GM19351 (cell line): ENCODE data around the gene ZNF747.
A peak's percentile ranks its signal among the peaks of the same experiment; 100 is the strongest.

Experiments
- ATAC-seq: cut with Tn5 transposase; IDR thresholded peaks from one replicate; pipeline ENCODE4 v1.9.1; 2021; ENCODE audit warnings: mild to moderate bottlenecking, moderate library complexity; ENCODE audit not compliant: unreplicated experiment

ZNF747 gene

DNA sequence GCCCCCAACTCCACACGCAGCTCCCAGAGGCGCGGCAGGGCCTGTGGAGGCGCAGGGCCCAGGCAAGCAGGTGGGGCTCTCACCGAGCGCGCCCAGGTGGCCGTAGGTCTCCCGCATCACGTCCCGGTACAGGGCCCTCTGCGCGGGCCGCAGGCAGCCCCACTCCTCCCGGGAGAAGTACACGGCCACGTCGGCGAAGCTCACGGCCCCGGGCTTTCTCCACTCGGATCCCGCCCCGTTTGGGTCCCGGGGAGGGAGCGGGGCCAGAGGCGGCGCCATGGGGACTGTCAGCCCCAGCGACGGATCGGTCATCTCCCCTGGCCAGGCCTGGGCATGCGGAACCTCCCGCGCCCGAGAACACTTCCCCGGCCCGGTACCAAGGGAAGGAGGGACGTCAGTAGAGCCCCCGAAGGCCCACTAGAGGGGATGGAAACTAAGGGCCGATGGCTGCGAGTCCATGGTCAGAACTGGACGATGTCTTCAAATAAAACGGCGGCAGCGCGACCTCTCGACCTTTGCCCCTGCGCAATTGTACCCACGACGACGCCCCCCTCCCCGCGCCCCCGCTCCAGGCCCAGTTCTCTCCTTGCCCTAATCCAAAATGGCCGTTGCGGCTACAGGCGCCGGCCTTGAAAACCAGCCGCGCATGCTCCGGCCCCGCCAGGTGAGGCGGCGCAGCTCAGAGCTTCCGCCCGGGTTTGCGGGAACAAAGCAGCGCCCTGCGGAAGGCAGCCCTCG, at the start of gene ZNF747:
TSS of gene ZNF747 (minus strand) at position 491 of the 738 bp plus-strand sequence. CDS start at position 312, 179 bp downstream.
- ATAC-seq: peak; percentile 54

DNA sequence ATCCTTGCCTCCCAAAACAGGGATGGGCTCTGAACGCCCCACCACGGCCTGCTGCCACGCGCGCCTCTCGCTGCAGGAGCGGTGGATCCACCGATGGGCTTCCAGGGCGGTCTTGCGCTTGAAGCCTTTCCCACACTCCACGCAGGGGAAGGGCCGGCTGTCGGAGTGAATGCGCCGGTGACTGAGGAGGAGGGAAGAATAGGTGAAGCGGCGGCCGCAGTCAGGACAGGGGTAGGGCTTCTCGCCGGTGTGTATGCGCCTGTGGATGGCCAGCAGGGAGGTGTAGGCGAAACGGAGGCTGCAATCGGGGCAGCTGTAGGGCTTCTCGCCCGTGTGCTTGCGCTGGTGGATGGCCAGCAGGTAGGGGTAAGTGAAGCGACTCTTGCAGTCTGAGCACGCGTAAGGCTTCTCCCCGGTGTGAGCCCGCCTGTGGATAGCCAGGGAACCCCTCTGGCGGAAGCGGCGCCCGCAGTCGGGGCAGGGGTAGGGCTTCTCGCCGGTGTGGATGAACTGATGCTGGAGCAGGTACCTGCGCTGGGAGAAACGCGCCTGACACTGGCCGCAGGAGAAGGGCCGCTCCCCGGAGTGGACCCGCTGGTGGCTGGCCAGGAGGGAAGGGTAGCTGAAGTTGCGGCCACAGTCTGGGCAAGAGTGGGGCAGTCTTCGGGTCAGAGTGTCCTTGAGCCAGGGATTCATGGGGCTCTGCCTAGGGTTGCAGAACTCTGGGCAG, 48.1 kb upstream of the ZNF747 start:
- no peak for ATAC-seq

DNA sequence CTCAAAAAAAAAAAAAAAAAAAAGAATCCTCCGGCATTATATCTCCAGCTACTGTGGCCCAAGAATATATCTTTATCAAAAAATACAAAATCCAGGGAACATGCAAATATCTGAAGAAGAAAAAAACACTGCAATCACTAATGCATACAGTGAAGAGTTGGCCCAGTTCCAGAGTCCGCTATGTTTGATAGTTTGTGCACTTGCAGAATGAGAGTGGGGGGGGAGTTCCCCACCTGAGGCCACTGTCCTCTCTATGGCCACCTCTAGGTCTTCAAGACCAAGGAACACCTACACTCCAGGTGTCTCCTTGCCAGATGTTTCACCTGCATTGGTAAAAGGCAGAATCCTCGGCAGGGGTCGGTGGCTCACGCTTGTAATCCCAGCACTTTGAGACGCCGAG, 46.8 kb upstream of the ZNF747 start:
- ATAC-seq: no peak

DNA sequence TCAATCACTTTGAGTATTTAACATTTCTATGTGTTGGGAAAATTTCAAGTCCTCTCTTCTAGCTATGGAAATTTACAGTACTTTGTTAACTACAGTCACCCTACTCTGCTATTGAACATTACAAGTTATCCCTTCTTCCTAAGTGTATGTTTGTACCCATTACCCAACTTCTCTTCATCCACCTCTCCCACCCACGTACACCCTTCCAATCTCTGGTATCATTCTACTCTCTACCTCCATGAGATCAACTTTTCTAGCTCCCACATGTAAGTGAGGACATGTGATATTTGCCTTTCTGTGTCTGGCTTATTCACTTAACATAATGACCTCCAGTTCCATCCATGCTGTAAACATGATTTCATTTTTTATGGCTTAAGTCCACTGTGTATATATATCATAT, 40.0 kb upstream of the ZNF747 start:
- no peak for ATAC-seq

DNA sequence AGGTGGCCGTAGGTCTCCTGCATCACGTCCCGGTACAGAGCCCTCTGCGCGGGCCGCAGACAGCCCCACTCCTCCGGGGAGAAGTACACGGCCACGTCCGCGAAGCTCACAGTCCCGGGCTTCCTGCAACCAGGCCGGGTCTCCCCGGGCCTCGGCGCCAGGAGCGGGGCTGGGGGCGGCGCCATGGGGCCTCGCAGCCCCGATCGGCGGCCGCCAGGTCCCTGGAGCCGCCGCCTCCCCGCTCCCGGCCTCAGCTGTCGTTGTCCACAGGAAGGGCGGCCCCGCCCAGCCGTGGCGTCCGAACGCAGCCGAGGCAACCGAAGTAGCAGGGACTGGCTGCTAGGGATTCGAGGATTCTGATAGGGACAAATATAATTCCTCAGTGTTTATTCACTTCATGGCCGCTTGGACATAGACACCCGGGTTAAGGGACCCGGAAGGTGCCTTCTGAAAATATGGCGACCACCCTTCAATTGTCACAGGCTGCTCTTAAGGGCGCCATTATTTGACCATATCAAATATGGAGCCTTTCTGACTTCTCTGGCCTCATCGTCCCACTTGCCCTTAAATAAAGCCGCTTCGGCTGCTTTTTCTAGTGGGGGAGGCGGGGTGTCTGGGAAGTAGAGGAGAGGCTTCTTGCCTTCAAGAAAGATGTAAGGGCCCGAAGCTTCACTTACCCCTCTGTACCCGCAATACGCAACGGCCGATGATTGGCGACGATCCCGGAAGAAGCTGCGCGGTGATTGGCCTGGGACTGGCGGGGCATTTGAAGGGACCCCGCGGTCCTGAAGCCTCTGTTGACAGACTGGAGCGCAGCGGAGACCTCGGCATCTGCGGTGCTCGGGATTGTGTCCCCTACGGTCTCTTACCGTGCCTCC, 37.0 kb upstream of the ZNF747 start, which contains the start of gene ZNF688:
TSS of gene ZNF688 (minus strand) at position 270 of the 878 bp plus-strand sequence. CDS start at position 185, 85 bp downstream.
- ATAC-seq: peak; percentile 82

DNA sequence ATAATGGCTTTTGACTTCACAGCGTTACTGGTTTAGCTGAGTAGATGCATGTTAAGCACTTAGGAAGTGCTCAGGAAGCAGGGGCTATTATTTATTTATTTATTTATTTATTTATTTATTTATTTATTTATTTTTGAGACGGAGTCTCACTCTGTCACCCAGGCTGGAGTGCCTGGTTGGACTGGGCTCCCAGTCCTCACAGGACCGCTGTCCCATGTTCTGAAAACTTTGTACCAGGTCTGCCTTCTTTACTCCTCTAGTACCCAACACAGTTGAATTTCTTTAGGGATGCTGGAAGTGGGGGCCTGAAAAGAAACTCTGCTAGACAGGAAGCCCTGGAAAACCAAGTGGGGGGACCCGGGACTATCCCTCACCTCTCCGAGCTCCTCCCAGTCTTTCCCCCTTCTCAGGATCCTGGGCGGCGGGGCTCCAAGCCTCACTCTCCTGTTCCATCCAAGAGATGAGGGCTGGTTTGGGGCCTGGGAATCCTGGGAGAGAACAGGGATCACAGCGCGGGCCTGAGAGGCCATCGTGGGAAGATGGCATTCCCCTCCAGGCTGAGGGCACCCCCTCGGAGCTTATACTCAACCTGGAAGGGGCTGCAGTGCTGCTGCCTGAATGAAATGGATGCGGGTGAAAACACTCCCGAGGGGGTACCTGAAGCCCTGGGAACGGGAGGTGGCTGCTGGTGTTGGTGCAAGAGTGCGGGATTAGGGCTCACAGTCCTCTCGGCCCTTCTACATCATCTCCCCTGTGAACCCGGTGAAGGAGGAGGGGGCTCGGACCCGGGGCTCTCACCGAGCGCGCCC, 36.2 kb upstream of the ZNF747 start:
- no peak for ATAC-seq

DNA sequence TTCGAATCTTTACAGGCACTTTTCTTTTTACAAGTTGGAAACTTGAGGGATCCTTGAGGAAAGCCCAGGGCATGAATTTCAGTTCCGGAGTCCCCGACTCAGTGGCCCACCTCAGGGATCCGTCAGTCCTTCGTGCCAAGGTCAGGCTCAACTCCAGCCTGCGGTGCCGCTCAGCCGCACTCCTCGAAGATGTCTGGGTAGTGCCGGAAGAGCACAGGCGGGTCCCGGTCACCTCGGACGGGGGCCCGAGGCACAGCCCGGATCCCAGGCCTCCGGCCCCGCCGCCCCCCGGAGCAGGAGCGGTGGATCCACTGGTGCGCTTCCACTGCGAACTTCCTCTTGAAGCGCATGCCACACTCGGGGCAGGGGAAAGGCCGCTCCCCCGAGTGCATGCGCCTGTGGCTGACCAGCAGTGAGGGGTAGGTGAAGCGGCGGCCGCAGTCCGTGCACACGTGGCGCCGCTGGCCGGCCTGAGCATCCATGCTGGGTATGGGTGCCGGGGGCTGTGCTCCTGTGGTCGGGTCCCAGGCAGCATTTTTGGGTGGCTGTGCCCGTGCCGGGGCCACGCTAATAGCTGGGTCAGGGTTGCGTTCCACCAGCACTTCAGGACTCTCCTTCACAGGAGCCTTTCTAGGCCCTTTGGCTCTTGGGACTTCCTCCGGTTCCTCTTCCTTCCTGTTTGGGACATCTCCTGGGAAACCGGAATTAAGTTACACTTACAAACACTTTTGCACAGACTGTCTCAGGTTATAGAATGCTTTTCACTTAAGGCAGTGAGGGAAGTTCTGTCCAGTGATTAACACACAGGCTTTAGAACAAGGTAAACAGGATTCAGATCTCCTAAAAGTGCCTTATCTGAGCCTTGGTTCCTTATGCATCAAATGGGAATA, 35.3 kb upstream of the ZNF747 start:
- no peak for ATAC-seq

DNA sequence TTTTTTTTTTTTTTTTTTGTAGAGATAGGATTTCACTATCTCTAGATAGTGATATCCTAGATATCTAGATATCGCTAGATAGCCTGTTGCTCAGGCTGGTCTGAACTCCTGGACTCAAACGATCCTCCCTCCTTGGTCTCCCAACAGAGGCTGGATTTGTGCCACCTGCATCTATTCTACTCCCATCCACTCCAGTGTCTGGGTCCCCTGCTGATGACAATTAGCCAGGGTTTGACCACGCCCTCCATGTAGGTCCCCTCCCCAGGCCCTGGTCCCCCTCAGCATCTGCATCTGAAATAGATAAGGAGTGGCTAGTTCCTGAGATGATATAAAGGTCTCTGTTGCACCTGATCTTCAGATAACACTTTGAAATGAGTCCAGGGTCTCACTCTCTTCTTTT, 34.6 kb upstream of the ZNF747 start:
- no peak for ATAC-seq

DNA sequence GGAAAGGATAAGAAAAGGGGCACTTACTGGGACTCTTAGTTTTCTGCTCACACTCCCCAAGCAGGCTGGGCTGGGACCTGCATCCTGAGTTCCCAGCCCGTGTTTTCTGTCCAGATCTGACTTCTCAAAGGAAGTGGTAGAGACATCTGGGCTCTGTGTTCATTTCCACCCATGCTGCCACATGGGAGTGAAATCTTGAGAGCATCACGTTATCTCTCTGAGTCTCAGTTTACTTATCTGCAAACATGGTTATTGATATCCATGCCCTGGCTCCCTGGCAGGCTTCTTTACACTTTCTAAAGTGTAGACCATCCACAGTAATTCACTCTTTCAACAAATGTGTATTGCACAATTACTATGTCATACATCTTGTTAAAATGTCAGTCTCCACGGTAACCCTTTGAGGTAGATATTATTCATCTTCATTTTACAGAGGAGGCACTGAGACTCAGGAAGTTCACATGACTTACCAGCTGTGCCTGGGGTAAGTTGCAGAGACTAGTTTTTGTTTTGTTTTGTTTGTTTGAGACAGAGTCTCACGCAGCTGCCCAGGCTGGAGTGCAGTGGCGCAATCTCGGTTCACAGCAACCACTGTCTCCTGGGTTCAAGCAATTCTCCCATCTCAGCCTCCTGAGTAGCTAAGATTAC, 33.5 kb upstream of the ZNF747 start:
- no peak for ATAC-seq

DNA sequence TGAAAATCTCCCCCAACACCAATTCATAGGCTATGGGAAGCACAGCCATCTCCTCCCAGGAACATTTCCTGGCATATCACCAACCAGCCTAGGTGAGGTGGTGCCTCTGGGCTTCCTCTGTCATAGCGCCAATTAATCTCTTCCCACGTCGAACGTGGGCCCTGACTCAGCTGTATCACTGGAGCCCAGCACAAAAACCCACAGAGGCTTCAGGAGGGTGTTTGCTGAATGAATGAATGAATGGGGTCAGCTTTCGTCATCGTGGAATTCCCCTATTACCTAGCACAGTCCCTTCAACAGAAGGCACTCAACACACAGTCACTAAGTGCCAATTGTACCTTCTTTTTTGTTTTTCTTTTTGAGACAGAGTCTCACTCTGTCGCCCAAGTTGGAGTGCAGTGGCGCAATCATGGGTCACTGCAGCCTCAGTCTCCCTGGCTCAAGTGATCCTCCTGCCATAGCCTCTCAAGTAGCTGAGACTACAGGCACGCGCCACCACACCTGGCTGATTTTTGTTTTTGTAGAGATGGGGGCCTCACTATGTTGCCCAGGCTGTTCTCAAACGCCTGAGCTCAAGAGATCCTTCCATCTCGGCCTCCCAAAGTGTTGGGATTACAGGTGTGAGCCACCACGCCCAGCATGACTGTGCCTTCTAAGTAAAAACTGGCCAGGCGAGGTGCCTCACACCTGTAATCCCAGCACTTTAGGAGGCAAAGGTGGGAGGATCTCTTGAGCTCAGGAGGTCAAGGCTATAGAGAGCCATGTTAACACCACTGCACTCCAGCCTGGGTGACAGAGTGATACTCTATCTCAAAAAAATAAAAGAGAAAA, 32.7 kb upstream of the ZNF747 start:
- no peak for ATAC-seq

DNA sequence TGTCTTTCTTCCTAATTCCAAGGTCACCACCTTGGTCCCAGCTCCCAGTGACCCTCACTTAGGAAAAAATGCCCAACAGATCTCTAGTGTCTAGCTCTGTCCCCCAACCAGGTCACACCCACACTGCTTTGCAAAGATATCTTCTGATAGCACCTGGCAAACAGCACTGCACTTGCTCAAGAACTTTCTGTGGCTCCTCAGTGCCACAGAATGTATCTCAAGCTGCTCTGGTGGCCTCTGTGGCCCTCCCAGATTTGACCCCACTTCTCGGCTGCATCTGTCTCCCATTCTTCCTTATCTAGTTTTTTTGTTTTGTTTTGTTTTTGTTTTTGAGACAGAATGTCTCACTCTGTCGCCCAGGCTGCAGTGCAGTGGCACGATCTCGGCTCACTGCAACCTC, 31.9 kb upstream of the ZNF747 start:
- ATAC-seq: no peak

DNA sequence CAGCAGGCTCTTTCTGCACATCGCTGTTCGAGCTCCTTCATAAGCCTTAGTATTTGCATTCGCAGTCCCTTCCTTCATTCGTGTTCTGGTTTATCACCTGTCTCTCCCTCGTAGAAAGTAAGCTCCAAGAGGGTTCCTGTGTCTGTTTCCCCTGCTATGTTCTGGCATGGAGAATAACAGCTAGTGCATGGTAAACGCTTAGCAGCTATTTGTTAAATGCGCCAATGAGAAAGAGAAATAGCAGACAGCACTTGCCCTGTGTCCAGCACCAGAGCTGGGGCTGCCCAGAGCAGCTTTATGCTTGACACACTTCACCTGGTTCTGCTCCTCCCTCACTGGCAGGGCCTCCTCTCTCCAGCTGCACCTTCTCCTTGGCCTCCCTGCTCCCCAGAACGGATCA, 31.3 kb upstream of the ZNF747 start:
- ATAC-seq: no peak

DNA sequence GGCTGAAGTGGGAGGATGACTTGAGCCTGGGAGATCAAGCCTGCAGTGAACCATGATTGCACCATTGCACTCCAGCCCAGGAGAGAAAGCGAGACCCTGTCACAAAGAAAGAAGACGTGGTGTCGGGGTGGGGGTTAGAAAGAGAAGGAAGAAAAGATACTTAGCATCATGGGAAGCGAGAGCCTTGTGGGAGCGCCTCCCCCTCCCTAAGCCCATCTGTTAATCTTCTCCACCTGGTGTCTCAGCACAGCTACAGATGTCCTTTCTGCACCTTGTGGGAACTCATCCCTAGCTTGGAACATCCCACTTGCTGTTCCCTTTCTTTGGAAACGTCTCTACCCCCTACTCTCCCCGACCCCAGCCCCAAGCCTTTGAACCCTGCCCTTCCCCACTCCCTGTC, 30.9 kb upstream of the ZNF747 start:
- ATAC-seq: no peak

DNA sequence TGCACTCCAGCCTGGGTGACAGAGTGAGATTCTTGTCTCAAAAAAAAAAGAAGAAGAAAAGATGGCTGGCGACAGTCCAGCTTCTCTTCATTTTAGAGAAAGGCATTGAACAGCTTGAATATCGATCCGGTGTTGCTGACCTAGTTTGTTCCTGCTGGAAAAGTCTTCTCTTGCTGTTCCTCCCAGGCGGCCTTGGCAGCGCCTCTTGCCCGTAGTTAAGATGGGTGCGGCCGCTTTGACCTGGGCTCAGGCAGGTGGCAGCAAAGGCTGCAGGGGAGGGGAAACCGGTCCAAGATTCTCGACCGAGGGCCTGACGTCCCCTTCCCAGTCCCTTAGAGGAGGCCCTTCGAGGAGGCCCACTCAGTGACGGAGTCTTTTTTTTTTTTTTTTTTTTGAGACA, 27.4 kb upstream of the ZNF747 start:
- no peak for ATAC-seq

DNA sequence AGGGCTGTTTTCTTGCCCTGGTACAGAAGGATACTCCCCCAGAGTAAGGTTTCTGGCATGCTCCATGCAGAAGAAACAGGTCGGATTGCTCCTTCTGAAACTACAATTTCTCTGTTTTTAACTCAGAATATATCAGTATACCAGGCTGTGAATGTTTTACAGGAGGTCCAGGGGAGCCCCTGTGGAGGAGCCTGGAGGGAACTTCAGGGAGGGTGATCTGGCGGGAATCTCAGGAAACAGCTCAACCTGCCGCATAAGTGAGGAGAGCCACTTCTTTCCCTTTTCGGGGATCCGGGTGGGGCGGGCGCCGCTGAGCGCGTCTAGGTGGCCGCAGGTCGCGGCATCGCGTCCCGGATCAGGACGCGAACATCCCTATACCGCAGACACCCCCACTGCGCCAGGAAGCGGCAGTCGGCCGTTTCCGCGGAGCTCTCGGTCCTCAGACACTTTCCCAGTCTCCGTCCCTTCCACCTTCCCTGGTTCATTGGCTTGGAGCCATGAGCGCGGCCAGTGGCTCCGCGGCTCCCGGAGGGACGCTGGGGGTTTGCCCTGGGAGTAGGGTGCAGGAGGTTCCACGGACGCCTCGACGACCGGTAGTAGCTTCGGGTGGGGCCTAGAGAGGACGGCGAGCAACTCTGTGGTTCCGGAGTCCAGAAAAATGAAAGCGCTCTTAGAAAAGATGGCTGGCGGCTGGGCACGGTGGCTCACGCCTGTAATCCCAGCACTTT, 26.6 kb upstream of the ZNF747 start:
- no peak for ATAC-seq

DNA sequence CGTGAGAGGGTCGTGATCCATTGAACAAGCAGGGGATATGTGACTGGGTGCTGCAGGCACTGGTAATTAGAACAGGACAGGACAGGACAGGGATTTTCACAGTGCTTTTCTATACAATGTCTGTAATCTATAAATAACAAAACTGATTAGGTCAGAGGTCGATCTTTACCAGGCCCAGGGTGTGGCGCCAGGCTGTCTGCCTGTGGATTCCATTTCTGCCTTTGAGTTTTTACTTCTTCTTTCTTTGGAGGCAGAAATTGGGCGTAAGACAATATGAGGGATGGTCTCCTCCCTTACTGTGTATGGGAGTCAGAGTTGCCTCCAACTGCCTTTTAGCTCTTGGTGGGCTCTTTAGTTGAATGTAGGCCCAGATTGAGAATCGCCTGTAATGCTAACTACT, 25.0 kb upstream of the ZNF747 start:
- ATAC-seq: no peak

DNA sequence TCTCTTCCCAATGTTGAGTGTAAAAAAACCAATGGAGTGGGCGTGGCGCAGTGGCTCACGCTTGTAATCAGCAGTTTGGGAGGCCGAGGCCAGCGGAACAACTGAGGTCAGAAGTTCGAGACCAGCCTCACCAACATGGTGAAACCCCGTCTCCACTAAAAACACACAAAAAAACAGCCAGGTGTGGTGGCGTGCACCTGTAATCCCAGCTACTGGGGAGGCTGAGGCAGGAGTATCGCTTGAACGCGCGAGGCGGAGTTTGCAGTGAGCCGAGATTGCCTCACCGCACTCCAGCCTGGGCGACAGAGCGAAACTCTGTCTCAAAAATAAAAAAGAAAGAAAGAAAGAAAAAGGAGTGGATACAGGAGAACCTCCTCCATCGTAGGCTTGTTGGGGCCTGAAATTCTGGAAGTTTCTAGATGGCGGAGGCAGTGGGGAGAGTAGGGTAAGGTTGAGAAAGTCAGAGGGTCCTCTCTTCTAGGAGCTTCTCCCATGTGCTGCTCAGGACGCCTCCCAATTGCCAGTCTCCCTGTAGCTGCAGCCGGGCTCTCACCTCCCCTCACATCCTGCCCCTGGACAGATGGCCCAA, 24.2 kb upstream of the ZNF747 start:
- ATAC-seq: no peak
